NCI-H82 (cell line): ENCODE measurements around the gene PPP2R3B.
"Not testable (repeated sequence)": the region's sequence is repeated elsewhere in the genome, so short reads cannot be mapped to it uniquely, and the experiment has no call there.

Experiments
- DNase-seq: peaks from one replicate; lab custom pipeline; 2025; lab: John Stamatoyannopoulos, UW

PPP2R3B gene, protein sequence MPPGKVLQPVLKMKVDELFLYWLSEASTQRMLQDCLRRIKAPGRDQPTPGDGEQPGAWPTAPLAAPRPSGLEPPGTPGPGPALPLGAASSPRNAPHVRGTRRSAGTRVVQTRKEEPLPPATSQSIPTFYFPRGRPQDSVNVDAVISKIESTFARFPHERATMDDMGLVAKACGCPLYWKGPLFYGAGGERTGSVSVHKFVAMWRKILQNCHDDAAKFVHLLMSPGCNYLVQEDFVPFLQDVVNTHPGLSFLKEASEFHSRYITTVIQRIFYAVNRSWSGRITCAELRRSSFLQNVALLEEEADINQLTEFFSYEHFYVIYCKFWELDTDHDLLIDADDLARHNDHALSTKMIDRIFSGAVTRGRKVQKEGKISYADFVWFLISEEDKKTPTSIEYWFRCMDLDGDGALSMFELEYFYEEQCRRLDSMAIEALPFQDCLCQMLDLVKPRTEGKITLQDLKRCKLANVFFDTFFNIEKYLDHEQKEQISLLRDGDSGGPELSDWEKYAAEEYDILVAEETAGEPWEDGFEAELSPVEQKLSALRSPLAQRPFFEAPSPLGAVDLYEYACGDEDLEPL

DNA sequence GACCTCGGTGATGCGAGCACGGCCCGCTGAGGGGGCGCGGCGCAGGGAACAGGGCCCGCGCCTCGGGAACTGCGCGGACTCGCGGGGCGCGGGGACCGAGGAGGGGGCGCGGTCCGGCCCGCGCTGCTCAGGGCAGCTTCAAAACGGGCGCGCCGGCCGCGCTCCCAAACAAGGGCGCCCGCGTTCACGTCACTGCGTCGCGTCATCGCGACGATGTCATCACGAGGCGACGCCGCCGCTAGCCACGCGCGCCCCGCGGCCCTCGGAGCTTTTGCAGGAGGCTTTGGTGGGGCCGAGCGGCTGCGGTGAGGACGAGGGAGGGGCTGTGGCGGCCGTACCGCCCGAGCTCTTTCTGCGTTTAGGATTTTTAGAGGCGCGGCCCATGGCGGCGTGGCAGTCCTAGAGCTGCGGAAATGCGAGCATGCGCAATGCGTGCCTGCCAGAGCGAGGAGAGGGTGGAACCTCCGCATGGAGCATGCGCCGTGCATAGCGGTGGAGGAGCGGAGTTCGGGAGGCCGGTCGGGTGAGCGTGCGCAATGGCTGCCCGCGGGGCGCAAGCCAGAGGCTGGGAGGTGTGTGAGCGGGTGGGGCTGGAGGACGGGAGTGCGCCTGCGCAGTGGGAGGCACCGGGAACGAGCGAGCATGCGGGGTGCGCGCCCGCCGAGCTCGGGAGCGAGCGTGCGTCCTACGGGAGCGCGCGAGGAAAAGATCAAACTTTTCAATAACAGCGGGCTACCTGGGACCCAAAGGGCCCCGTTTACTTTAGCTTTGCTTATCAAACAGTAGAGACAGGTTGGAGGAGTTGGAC lies at the start of gene PPP2R3B:
Gene PPP2R3B (minus strand): TSS at position 140 of the 808 bp plus-strand sequence. CDS start 216 bp downstream, outside the sequence.
- no peak for DNase-seq

DNA sequence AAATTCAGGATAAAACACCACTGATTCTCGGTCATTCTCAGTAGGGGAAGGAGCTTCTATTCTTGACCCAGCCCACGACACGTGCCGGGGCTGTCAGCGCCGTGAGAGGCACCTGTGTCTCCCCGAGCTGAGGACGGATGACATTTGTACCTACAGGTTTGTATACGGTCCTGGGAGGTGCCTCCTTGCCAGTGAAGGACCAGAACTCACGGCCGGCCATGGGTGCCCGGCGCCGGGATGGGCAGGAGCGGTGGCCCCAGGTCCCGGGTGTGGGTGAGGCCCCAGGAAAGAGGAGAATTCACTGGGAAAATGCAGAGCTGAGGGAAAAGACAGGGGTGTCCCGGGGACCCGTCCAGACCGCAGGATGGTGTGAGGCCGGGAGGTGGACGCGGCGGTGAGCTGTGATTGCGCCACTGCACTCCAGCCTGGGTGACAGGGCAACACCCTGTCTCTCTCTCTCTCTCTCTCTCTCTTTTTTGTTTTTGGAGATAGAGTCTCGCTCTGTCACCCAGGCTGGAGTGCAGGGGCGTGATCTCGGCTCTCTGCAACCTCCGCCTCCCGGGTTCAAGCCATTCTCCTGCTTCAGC lies 48.9 kb upstream of the PPP2R3B start:
- DNase-seq = no peak

DNA sequence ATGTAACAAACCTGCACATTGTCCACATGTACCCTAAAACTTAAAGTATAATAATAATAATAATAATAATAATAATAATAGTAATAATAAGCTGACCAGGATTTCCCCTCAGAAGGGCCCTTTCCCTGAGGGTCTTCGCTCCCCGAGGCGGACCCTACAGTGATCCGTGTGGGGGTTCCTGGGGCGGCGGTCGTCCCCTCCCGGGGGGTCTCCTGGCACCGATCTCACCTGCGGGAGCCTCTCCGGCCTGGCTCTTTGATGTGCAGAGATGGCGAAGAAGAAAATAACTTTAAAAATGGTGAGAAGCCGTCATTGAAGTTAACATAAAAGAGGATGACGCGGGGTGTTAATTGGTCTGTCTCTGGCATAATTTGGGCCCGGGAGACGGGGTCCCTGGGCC lies 48.2 kb upstream of the PPP2R3B start:
- no peak for DNase-seq

DNA sequence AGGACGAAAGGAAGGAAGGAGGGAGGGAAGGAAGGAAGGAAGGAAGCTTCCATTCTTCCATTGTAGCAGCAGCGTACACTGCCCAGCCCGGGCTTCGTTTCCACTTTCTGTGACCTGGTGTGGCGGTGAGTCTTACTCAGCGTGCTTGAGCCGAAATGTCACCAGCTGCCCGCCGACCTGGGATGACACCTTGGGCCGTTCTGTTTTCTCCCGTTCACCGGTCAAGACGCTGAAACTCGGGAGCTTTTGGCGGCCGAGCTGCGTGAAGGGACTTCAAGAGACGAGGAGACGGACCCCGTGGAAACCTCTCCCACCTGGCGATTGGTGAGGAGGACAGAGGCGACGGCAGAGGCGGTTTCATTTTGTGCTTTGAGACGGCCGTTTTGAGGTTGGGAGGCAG lies 47.1 kb upstream of the PPP2R3B start:
- DNase-seq = no peak

DNA sequence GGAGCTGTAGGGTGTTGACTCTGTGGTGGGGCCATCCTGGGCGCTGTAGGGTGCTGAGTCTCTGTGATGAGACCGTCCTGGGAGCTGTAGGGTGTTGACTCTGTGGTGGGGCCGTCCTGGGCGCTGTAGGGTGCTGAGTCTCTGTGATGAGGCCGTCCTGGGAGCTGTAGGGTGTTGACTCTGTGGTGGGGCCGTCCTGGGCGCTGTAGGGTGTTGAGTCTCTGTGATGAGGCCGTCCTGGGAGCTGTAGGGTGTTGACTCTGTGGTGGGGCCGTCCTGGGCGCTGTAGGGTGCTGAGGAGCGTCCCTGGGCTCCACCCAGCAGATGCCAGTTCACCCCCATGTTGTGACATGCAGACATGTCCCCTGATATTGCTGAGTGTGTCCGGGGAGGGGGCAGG lies 46.0 kb upstream of the PPP2R3B start:
- not testable (repeated sequence) for DNase-seq

DNA sequence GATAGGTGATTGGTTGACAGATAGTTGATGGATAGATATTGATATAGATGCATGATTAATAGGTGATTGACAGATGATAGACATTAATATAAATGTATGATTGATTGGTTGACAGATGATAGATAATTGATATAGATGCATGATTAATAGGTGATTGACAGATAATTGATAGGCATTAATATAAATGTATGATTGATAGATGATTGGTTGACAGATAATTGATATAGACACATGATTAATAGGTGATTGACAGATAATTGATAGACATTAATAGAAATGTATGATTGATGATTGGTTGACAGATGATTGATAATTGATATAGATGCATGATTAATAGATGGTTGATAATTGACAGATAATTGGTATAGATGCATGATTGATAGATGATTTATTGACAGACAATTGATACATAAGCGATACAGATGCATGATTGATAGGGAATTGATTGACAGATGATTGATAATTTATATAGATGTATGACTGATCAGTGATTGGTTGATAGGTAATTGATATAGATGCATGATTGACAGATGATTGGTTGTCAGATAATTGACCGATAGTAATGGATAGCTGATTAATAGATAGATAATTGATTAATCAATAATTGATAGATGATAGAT lies 44.9 kb upstream of the PPP2R3B start:
- DNase-seq = no peak

DNA sequence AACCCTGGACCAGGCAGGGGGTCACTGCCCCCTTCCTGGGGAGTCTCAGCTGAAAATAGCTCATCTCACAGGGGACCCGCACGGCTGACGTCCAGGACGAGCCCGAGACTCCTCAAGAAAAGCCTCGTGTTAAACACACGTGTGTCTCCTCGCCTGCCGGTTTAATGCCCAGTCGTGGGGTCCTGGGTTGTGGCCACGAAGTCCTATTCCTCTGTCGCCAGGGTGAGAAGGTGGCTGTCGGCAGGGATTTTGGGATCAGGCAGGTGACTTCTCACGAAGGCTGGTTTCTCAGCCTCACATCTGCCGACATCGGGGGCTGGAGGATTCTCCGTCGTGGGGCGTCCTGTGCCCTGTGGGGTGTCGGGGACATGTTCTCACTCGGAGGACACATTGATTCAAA lies 44.3 kb upstream of the PPP2R3B start:
- DNase-seq = no peak

DNA sequence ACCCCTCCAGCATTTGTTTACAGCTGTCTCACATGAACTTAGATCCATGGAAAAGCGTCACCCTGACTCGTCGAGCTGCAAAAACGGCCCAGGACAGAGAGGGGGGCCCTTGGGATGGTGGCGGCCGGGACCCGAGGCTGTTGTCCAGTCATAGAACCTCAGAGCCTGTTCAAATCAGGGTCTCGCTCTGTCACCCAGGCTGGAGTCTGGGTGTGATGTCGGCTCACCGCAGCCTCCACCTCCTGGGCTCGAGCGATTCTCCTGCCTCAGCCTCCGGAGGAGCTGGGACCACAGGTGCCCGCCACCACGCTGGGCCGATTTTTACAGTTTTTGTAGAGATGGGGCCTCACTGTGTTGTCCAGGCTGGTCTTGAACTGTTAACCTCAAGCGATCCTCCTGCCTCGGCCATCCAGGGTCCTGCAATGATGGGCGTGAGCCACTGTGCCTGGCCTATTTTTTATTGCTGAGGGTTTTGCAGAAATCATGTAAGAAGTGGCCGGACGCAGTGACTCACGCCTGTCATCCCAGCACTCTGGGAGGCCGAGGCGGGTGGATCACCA lies 42.6 kb upstream of the PPP2R3B start:
- DNase-seq = no peak

DNA sequence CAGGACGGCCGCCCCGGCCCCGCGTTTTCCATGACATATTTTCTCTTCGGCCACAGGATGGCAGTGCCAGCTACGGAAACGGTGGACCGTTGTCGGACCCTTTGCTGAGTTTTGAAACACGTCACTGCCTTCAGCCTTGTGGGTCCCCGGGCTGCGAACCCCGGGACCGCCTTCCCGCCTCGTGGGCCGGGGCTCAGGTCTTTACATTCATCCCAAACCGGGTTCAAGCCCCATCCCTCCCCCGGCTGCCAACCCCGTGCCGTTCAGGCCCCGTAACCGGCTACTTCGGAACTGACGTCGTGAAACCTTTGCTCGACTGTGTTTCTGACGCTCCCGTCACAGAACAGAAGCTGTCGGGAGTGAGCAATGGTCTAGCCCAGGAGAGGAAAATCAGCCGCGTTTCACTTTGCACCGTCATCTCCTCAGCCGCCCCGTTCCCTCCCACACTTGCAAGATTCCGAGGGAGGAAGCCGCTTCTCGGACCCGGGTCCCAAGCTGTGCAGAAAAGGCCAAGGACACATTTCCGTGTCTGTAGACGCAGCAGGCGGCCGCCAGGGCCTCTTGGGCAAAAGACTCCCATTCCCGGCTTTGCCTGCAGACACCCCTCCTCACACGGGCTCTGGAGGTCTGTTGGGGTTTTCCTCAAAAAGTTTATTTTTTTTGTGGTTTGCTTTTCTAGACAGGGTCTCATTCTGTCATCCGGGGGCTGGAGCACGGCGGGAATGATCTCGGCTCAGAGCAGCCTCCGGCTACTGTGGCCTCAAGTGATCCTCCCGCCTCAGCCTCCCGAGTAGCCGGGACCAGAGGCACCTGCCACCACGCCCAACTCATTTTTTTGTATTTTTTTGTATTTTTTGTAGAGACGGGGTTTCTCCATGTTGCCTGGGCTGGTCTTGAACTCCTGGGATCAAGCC lies 41.4 kb upstream of the PPP2R3B start:
- peak; percentile 31 for DNase-seq

DNA sequence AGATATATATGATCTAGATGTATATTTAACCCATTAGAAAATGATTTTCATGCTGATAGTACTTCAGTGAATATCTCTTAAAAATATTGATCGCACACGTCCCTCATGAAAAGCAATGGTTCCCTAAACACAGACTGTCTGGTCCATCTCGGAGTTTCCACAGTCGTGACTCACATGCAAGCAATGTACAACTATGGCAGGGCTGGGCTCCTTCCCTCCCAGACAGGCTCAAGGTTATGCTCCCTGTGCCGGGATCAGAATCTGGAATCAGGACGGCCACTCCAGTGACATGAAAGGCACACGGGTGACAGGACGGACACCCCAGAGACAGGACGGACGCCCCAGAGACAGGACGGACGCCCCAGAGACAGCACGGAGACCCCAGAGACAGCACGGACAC lies 40.2 kb upstream of the PPP2R3B start:
- no peak for DNase-seq

DNA sequence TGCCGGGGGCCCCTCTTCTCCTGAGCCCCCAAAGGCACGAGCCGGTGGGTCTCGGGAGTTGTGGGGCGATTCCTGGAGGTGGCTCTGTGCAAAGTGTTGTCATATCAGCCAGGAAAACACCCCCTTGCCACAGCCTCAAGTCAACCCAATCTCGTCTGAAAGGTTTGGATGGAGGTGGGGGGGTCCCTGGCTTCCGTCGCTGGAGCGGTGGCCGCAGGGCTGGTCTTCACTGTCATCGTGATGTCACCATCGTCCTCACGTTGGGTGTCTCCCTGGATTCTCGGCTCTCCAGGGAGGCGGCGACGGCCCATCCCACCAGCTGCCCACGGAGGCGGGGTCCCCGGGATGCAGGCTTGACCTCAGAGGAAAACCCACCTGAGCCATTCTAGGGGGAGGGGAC lies 38.3 kb upstream of the PPP2R3B start:
- DNase-seq = no peak

DNA sequence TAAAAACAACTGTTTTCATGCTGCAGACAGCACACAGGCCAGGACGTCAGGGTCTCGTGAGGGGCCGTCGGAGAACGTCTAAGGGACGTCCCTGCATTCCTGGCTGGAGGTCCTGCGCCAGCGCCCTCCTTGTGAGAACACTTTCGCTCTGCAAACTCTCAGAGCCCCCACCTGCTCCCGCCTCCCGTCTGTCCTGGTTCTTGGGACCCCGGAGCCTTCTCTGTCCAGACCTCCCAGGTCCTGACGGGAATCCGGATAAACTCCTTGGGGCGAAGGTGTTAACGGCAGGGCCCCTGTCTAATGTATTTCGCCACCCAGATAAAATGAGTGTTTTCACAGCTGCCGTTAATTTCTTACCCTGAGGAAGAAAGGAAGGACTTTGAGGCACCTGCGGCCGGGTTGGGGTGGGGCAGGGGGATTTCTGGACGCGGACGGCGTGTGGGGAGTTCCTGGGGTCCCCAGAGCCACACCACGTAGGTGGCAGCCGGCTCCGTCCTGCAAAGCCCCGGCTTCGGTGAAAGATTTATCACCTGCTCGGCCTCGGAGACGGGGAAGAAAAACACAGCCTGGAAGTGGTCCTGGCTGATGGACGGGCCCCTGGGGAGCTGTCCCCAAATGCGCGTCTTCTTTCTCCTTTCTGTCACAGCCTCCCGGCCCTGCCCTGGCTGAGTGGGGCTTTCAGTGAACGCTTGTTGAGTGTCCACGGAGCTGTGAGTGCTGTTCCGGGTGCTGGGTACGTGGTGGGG lies 35.1 kb upstream of the PPP2R3B start:
- no peak for DNase-seq

DNA sequence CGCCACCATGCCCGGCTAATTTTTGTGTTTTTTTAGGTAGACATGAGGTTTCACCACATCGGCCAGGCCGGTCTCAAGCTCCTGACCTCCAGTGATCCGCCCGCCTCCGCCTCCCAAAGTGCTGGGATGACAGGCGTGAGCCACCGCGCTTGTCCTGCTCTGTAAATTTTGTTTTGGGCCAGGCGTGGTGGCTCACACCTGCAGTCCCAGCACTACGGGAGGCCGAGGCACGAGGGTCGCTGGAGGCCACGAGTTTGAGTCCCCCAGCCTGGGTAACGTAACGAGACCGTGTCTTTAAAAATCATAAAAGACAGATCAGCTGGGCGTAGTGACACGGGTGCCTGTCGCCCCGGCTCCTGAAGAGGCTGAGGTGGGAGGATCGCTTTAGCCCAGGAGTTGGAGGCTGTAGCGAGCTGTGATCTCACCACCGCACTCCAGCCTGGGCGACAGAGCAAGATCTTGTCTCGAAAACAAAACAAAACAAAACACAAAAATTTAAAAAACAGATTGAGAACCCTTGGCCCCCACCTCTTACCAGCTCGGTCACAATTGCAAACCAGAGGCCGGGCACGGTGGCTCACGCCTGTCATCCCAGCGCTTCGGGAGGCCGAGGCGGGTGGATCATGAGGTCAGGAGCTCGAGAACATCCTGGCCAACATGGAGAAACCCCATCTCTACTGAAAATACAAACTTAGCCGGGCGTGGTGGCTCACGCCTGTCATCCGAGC lies 34.0 kb upstream of the PPP2R3B start:
- DNase-seq = no peak

DNA sequence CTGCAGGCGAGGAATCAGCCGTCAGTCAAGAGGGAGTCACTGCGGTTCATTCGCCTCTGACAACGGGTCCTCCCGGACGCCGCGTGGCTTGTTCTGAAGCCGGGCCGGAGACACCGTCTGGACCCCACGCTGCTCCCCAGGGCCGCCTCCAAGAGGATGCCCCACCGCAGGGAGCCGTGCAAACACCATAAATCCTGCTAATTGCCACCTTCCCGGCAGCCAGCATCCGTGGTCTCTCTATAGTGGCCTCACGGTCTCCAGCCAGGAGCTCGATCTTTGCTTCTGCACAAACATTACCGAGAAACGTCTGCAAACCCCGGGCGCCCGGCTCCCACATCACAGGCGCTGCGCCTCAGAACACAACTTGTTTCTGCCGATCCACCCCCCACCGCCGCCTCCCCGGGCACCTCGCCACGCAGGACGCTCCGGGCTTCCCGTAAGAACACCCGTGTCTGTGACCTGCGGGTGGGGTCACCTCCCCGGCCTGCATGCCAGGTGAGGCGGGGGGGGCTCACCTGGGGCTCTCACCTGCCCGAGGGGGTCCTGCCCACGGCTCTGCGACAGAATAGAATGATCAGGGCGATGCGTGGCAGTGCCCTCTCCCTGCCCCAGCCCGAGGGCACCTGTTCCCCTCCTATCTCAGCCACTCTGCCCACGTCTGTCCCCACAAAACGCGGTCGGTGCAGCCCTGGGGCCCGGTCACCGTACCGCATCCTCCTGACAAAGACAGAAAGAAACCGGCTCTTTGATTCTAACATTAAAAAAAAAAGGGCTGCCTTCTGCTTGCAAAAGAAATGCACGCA lies 32.4 kb upstream of the PPP2R3B start:
- peak; percentile 10 for DNase-seq

DNA sequence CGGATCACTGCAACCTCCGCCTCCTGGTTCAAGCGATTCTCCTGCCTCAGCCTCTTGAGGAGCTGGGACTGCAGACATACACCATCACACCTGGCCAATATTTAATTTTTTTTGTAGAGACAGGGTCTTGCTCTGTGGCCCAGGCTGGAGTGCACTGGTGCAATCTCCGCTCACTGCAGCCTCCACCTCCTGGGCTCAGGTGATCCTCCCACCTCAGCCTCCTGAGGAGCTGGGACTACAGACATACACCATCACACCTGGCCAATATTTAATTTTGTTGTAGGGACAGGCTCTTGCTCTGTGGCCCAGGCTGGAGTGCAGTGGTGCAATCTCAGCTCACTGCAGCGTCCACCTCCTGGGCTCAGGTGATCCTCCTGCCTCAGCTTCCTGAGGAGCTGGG lies 28.8 kb upstream of the PPP2R3B start:
- DNase-seq = not testable (repeated sequence)

DNA sequence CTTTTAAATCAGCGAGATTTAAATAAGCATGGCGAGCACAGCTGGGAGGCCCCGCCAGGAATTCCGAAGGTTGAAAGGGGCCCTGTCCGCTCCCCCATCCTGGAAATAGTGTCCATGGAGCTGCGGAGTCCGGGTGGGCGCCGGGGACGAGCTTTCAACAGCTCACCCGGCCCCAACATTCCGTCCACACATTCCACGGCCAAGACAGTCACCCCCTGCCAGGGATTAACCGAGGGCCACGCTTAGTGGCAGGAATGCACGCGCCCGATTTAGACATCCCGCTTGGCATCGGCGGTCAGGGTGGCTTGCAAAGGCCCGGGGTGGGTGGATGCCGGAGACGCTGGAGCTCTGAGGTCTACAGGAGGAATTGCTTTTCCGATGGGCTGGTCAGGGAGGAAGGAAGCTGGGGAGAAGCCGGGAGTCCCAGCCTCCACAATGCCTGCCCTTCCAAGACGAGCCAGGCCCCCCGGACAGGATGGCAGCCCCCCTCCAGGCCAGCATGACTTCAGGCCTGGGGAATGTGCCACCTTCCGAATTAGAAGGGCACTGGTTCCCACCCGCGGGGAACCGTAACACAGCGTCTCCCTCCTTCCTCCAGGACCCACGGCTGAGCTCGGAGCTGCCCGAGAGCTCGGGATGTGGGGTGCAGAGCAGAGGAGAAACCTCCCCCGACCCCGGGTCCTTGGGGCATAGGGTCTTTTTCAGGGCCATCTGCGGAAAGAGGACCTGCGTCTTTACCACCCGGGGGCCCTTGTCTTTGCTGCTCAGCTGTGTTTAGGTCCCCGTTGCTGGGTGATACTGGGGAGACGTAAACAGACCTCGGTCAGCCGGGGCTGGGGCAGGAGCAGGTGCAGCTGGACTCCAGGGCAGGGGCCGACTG lies 26.9 kb upstream of the PPP2R3B start:
- DNase-seq = no peak

DNA sequence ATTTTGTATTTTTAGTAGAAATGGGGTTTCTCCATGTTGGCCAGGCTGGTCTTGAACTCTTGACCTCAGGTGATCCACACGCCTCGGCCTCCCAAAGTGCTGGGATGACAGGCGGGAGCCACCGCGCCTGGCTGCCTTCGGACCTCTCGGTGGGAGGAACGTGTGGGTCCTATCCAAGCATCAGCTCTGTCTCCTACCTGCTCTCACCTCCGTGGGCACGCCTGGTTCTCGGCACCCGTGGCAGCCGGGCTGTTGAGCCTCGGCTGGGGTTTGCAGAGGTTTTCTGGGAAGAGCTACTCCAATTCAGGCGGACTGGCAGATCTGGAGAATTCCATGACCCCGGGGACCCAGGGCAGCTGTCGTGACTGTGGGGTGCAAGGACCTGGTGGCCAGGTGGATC lies 23.6 kb upstream of the PPP2R3B start:
- DNase-seq = no peak
